Esophagus squamous epithelium (tissue), 5 donors: ENCODE data around the gene PINK1. TPM values are rescaled to one million over a fixed set of nuclear protein-coding genes. Genes with fewer than 3 reads are reported as not detected.

Experiments
- DNase-seq: peaks from one replicate; lab custom pipeline; 2025; lab: John Stamatoyannopoulos, UW
- H3K27ac ChIP-seq, 4 donors: fragments of 200-600 bp; sonication (generic); one replicate each; pipeline ENCODE4 v1.5.1; 2016 to 2019; ENCODE audit warnings: mild to moderate bottlenecking in 1 of 4
- H3K27me3 ChIP-seq, 4 donors: fragments of 200-600 bp; sonication (generic); 1 replicate in 3 of 4; 2 replicates in 1 of 4; pipeline versions ENCODE4 v1.5.1 to v1.6.0; 2017 to 2021; ENCODE audit warnings: antibody characterized with exemption in 1 of 4
- H3K36me3 ChIP-seq, 3 donors: fragments of 200-600 bp; sonication (generic); one replicate each; pipeline ENCODE4 v1.5.1; 2016 to 2019
- H3K4me1 ChIP-seq, 3 donors: fragments of 200-600 bp; sonication (generic); one replicate each; pipeline ENCODE4 v1.5.1; 2017 to 2019
- H3K4me3 ChIP-seq, 4 donors: fragments of 200-600 bp; sonication (generic); 1 replicate in 3 of 4; 2 replicates in 1 of 4; pipeline ENCODE4 v1.5.1; 2016 to 2019; ENCODE audit warnings: mild to moderate bottlenecking in 2 of 4, moderate library complexity in 1 of 4
- H3K9me3 ChIP-seq, 3 donors: fragments of 200-600 bp; sonication (generic); one replicate each; pipeline ENCODE4 v1.5.1; 2016 to 2019
- CTCF ChIP-seq, 6 experiments: fragments of 450-650 bp in 4 of 6; fragments of 200-600 bp in 2 of 6; sonication (generic) in 2 of 6; IDR thresholded peaks; one replicate each; pipeline ENCODE4 v1.5.1; 2016 to 2019; ENCODE audit warnings: antibody characterized with exemption in 6 of 6, mild to moderate bottlenecking in 4 of 6, moderate library complexity in 4 of 6
- POLR2A ChIP-seq, 4 donors: fragments of 450-650 bp; IDR thresholded peaks; one replicate each; pipeline ENCODE4 v1.6.1; 2017; ENCODE audit warnings: antibody characterized with exemption in 4 of 4, mild to moderate bottlenecking in 4 of 4, moderate library complexity in 3 of 4
- WGBS, 2 donors: methylation state at CpG; one replicate each; pipeline ENCODE4 v1.1.5; 2018; 5-methylcytosine and 5-hydroxymethylcytosine counted together
- intact Hi-C: fragments of 100-400 bp; cut with DNase I; formaldehyde crosslinking; loops from one replicate; pipeline ENCODE4 v1.15.0; 2022
- total RNA-seq, 4 donors: library from RNA; depleted of rRNA; stranded (reverse); fragments of >200 nt; gene quantifications; one replicate each; pipeline ENCODE4 v1.1.0, GENCODE V29; 2016
- donor health status: DM: yes; HTN: yes; CAD: no.

Gene PINK1
- 100 to 1,000 TPM in 1 of 4 donors, 10 to 100 TPM in 3; 55.0 to 110 (median 77.1) TPM for total RNA-seq

DNA sequence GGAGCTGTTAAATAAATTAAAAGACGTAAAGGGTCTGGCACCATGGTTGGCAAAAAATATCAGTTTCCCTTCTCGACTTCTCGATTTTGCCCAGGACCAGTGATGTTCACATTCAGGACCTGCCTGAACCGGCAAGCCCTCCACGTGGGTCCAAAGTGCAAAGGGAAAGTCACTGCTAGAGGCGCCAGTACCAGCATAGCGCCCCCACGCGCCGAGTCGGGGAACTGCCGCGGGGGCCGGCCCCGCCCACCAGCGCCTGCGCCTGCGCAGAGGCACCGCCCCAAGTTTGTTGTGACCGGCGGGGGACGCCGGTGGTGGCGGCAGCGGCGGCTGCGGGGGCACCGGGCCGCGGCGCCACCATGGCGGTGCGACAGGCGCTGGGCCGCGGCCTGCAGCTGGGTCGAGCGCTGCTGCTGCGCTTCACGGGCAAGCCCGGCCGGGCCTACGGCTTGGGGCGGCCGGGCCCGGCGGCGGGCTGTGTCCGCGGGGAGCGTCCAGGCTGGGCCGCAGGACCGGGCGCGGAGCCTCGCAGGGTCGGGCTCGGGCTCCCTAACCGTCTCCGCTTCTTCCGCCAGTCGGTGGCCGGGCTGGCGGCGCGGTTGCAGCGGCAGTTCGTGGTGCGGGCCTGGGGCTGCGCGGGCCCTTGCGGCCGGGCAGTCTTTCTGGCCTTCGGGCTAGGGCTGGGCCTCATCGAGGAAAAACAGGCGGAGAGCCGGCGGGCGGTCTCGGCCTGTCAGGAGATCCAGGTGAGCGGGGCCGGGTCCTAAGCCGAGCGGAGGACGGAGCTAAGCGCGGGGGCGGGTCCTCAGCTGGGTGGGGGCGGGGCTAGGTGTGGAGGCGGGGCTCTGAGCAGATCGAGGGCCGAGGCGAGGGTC is at the start of gene PINK1:
Gene PINK1, plus strand, starts transcription at position 269 of the 875 bp plus-strand sequence. Its CDS starts 91 bp downstream, at position 360.
- Histone ChIP-seq H3K9me3 (no peaks in the 10 kb centered on the region), H3K36me3 (peaks cover 8 to 17% (median 14%) of the 10 kb centered on the region in 3 donors), H3K4me3 (peak within 1 kb of the TSS; percentile 76 to 100 (median 82)), H3K4me1 (peaks cover 10 to 35% (median 19%) of the 10 kb centered on the region in 3 donors), H3K27ac (peak within 1 kb of the TSS; percentile 88 to 98 (median 94)), H3K27me3 (peaks cover 0 to 5% (median 0%) of the 10 kb centered on the region in 4 donors)
- DNase-seq = no peak
- WGBS, 2 donors = 5% methylated on average over 12 to 15 of the region's 93 CpGs
- intact Hi-C loops = loop anchor here (10.0 kb wide), 1 partner anchor 59 kb away; no protein-coding TSS in a partner anchor
- TF ChIP-seq CTCF (IDR thresholded peaks at IDR 0.05) = peak; percentile 92 to 100 (median 99)
- TF ChIP-seq POLR2A (IDR thresholded peaks at IDR 0.05) = peak in 3 of 4 donors; percentile 45 to 92 (median 87)

DNA sequence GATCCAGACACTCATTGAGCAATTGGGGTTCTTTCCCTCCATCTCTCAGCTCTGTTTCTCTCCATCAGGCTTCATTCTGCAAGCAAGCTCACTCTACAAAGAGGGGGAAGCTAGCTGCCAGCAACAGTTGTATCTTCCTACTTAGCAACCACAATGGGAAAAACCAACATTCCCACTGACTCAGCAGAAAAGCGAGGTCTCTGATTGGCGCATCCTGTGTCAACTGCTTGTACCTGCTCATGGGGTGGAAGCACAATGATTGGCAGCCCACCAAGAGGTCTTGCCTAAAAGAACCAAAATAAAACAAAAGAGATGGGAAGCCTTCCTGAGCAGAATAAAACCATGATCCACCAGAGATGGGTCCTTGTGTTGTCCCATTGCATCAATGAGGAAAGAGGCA is 48.4 kb upstream of the PINK1 start:
- DNase-seq = no peak
- H3K27ac ChIP-seq = no peak overlapping the region

GRCh38 chr1:20586953-20587660 is 46.2 kb upstream of the PINK1 start:
- intact Hi-C loops = no loop called here
- Histone ChIP-seq H3K36me3 (no peaks in the 10 kb centered on the region), H3K27me3 (peaks cover 0 to 55% (median 5%) of the 10 kb centered on the region in 4 donors), H3K4me1 (peaks cover 10 to 33% (median 12%) of the 10 kb centered on the region in 3 donors), H3K4me3 (no peak overlapping the region), H3K9me3 (peaks cover 0 to 4% (median 0%) of the 10 kb centered on the region in 3 donors), H3K27ac (peak overlapping the region in 2 of 4 donors; percentile 50 to 66)
- 53 to 75% methylated on average over 3 to 7 of the region's 10 CpGs for WGBS, 2 donors
- TF ChIP-seq POLR2A (IDR thresholded peaks at IDR 0.05) (no peak), CTCF (IDR thresholded peaks at IDR 0.05) (peak in 1 of 6 experiments; percentile 3)
- DNase-seq = no peak

More for the DNA sequence above, 48.4 kb upstream of the PINK1 start:
- H3K27me3 ChIP-seq = peaks cover 0 to 34% (median 5%) of the 10 kb centered on the region in 4 donors
- 21 to 42% methylated on average over 2 of the region's 2 CpGs for WGBS, 2 donors
- peaks cover 0 to 4% (median 0%) of the 10 kb centered on the region in 3 donors for H3K9me3 ChIP-seq
- TF ChIP-seq POLR2A (IDR thresholded peaks at IDR 0.05) = no peak
- no peak for TF ChIP-seq CTCF (IDR thresholded peaks at IDR 0.05)
- intact Hi-C loops = no loop called here
- peaks cover 10 to 18% (median 12%) of the 10 kb centered on the region in 3 donors for H3K4me1 ChIP-seq
- H3K36me3 ChIP-seq = no peaks in the 10 kb centered on the region
- no peak overlapping the region for H3K4me3 ChIP-seq

DNA sequence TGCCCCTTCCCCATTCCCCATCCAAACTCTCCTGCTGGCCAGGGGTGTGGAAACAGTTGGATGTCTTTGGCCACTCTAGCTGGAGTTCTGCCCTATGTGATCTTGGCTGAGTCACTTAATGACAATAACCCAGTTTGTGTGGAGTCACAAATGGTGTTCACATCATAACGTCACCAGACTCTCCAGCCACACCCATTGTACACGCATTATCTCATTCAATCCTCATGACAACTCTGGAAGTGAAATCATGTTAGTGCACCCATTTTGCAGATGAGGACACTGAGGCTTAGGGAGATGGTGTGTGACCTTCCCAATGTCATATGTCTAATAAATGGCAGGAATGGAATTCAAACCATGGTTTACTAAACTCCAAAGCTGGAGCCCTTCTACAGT is 45.6 kb upstream of the PINK1 start:
- TF ChIP-seq CTCF (IDR thresholded peaks at IDR 0.05) (no peak), POLR2A (IDR thresholded peaks at IDR 0.05) (no peak)
- H3K36me3 ChIP-seq = no peaks in the 10 kb centered on the region
- peaks cover 0 to 55% (median 5%) of the 10 kb centered on the region in 4 donors for H3K27me3 ChIP-seq
- 34 to 35% methylated on average over 2 of the region's 2 CpGs for WGBS, 2 donors
- no peak overlapping the region for H3K4me3 ChIP-seq
- peaks cover 0 to 4% (median 0%) of the 10 kb centered on the region in 3 donors for H3K9me3 ChIP-seq
- H3K27ac ChIP-seq = peak overlapping the region in 3 of 4 donors; percentile 50 to 79 (median 66)
- peaks cover 10 to 33% (median 12%) of the 10 kb centered on the region in 3 donors for H3K4me1 ChIP-seq
- intact Hi-C loops = no loop called here
- no peak for DNase-seq
